ENCODE measurements around the gene LCE2B.
A peak's percentile ranks its signal among the peaks of the same experiment; 100 is the strongest.
"Not testable (repeated sequence)": the region's sequence is repeated elsewhere in the genome, so short reads cannot be mapped to it uniquely, and the experiment has no call there.

Gene LCE2B

GRCh38 chr1:152685823-152686222, at the start of gene LCE2B:
Gene LCE2B, plus strand, starts transcription at chr1:152686123. Its CDS starts 721 bp downstream, at chr1:152686844.
- DNase-seq: not testable (repeated sequence)

- DNase-seq: no peak
These were observed 45.6 kb upstream of the LCE2B start for GRCh38 chr1:152640351-152640750.

GRCh38 chr1:152643945-152644344, 42.0 kb upstream of the LCE2B start:
- no peak for DNase-seq

GRCh38 chr1:152645146-152645545, 40.8 kb upstream of the LCE2B start:
- no peak for DNase-seq

- DNase-seq: no peak
These were observed 39.3 kb upstream of the LCE2B start for GRCh38 chr1:152646656-152647055.

GRCh38 chr1:152654110-152654509, 31.8 kb upstream of the LCE2B start:
- peak; percentile 34 for DNase-seq

GRCh38 chr1:152656459-152656858, 29.5 kb upstream of the LCE2B start:
- DNase-seq: no peak

- no peak for DNase-seq
These were observed 28.2 kb upstream of the LCE2B start for GRCh38 chr1:152657677-152658076.

GRCh38 chr1:152658649-152659048, 27.3 kb upstream of the LCE2B start:
- DNase-seq: no peak

GRCh38 chr1:152663098-152663497, 22.8 kb upstream of the LCE2B start, which contains the start of gene LCE2D:
Gene LCE2D, plus strand, starts transcription at chr1:152663380. Its CDS starts 726 bp downstream, at chr1:152664106.
- no peak for DNase-seq

- DNase-seq: not testable (repeated sequence)
These were observed 19.8 kb upstream of the LCE2B start for GRCh38 chr1:152666171-152666570.

GRCh38 chr1:152667648-152668047, 18.3 kb upstream of the LCE2B start:
- DNase-seq: no peak

- DNase-seq: no peak
These were observed 12.9 kb upstream of the LCE2B start for GRCh38 chr1:152673016-152673415.

GRCh38 chr1:152674983-152675382, 10.9 kb upstream of the LCE2B start, which contains the start of gene LCE2C:
Gene LCE2C, plus strand, starts transcription at chr1:152675279. Its CDS starts 737 bp downstream, at chr1:152676016.
- not testable (repeated sequence) for DNase-seq

GRCh38 chr1:152679459-152679858, 6.5 kb upstream of the LCE2B start:
- no peak for DNase-seq

GRCh38 chr1:152681616-152682015, 4.3 kb upstream of the LCE2B start:
- DNase-seq: no peak

GRCh38 chr1:152683846-152684245, 2.1 kb upstream of the LCE2B start:
- no peak for DNase-seq

GRCh38 chr1:152697701-152698600, 12.0 kb downstream of the LCE2B start, which contains the start of gene LCE2A:
Gene LCE2A, plus strand, starts transcription at chr1:152698345. Its CDS starts 557 bp downstream, at chr1:152698902.
- DNase-seq: no peak

GRCh38 chr1:152699746-152700145, 13.8 kb downstream of the LCE2B start:
- DNase-seq: no peak

GRCh38 chr1:152707860-152708259, 21.9 kb downstream of the LCE2B start, which contains the start of gene LCE4A:
Gene LCE4A, plus strand, starts transcription at chr1:152708160. Its CDS starts 916 bp downstream, at chr1:152709076.
- no peak for DNase-seq

- DNase-seq: no peak
These were observed 32.3 kb downstream of the LCE2B start for GRCh38 chr1:152718238-152718637.

- no peak for DNase-seq
These were observed 39.3 kb downstream of the LCE2B start for GRCh38 chr1:152725261-152725660.

GRCh38 chr1:152728986-152729385, 43.1 kb downstream of the LCE2B start:
- DNase-seq: no peak

GRCh38 chr1:152735648-152736047, 49.7 kb downstream of the LCE2B start:
- no peak for DNase-seq
